GM18951 (cell line): ENCODE data around the gene CYP24A1.
"Not testable (repeated sequence)": the region's sequence is repeated elsewhere in the genome, so short reads cannot be mapped to it uniquely, and the experiment has no call there.

ENCODE experiments used
- POLR2A ChIP-seq: IDR thresholded peaks from 4 replicates; pipeline ENCODE4 v1.6.1; 2011; ENCODE audit warnings: mild to moderate bottlenecking; ENCODE audit not compliant: insufficient read length, insufficient read depth; ENCODE audit errors: extremely low read depth
- in situ Hi-C: fragments of 300-500 bp; cut with MboI; formaldehyde crosslinking; loops from one replicate; pipeline ENCODE4 v1.12.0; 2022; ENCODE audit warnings: low sequenced_read_pairs, mixed read lengths, inconsistent platforms; ENCODE audit not compliant: unreplicated experiment

The CYP24A1 gene

GRCh38 chr20:54138427-54138826, 35.4 kb downstream of the CYP24A1 start:
- no peak for TF ChIP-seq POLR2A
- in situ Hi-C loops = no loop called here

- in situ Hi-C loops = no loop called here
- TF ChIP-seq POLR2A = no peak
Measured at GRCh38 chr20:54137115-54137514, 36.7 kb downstream of the CYP24A1 start.

GRCh38 chr20:54134445-54135220, 39.2 kb downstream of the CYP24A1 start:
- no peak for TF ChIP-seq POLR2A
- in situ Hi-C loops = no loop called here

GRCh38 chr20:54133434-54134427, 40.1 kb downstream of the CYP24A1 start:
- TF ChIP-seq POLR2A = no peak
- in situ Hi-C loops = no loop called here

GRCh38 chr20:54132612-54133433, 41.0 kb downstream of the CYP24A1 start:
- in situ Hi-C loops = no loop called here
- no peak for TF ChIP-seq POLR2A

GRCh38 chr20:54131675-54132611, 41.8 kb downstream of the CYP24A1 start:
- in situ Hi-C loops = no loop called here
- TF ChIP-seq POLR2A = no peak

- in situ Hi-C loops = not testable (repeated sequence)
Measured at GRCh38 chr20:54131125-54131524, 42.7 kb downstream of the CYP24A1 start.

GRCh38 chr20:54129350-54129749, 44.4 kb downstream of the CYP24A1 start:
- in situ Hi-C loops = no loop called here
- TF ChIP-seq POLR2A = no peak

GRCh38 chr20:54127855-54128574, 45.8 kb downstream of the CYP24A1 start:
- TF ChIP-seq POLR2A = no peak
- in situ Hi-C loops = no loop called here

- in situ Hi-C loops = no loop called here
- TF ChIP-seq POLR2A = no peak
Measured at GRCh38 chr20:54126806-54127655, 46.8 kb downstream of the CYP24A1 start.

- in situ Hi-C loops = not testable (repeated sequence)
Measured at GRCh38 chr20:54126328-54126727, 47.5 kb downstream of the CYP24A1 start.
